ENCODE data around the gene PMS1.

DNA sequence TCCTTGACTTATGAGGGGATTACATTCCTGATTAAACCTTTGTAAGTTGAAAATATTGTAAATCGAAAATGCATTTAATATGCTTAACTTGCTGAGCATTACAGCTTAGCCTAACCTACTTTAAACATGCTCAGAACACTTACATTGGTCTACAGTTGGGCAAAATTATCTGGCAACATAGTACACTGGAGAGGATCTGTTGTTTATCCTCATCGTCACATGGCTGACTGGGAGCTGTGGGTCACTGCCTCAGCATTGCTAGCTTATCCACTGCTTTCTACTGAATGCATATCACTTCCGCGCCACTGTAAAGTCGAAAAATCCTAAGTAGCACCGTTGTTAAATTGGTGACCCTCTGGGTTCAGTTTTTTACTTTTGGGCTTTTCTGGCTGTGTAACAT, 13.7 kb downstream of the PMS1 start:
- TF ChIP-seq CTCF (IDR thresholded peaks at IDR 0.05) (no peak), POLR2A (IDR thresholded peaks at IDR 0.05) (no peak)
